GM18498 (cell line): ENCODE results near the gene ACER1.

Experiments used
- ATAC-seq: cut with Tn5 transposase; IDR thresholded peaks from one replicate; pipeline ENCODE4 v1.9.1; 2021; ENCODE audit warnings: mild to moderate bottlenecking, moderate library complexity; ENCODE audit not compliant: unreplicated experiment

ACER1 gene

DNA sequence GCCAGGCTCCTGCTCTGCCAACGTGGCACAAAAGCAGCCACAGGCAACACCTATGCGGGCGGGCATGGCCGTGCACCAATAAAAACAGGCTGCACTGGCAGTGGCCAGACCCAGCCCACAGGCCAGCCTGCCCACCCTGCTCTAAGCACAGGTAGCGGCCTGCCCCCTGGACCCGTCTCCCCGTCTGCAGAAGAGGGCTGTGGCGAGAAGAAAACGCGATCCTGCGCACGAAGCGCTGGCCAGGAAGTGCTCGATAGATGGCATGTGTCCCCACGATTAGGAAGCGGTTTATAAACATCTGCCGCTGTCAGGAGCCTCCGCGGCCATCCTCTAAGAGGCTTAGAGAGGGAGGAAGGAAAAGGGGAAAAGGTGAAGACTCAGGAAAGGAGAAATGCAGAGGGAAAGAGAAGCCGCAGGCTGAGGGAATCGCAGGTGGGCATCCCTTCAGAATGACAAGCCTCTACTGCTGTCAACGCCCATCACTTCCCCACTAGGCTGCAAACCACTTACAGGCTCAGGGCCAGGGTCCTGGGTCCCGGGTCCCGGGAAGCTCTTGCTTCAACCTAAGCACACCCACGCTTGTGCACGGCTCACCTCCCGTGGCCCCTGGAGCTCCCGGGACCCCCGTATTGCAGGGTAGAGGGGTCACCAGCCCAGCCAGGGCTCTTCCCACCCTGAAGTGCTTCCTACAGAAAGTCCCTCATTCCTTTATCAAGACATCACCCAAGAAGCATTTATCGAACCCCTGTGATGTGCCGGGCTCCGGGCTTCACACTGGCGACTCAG lies 64.1 kb downstream of the ACER1 start:
- no peak for ATAC-seq

GRCh38 chr19:6268382-6268771 lies 65.0 kb downstream of the ACER1 start:
- ATAC-seq: no peak

- ATAC-seq: no peak
These were observed 65.6 kb downstream of the ACER1 start for GRCh38 chr19:6267552-6268381.

DNA sequence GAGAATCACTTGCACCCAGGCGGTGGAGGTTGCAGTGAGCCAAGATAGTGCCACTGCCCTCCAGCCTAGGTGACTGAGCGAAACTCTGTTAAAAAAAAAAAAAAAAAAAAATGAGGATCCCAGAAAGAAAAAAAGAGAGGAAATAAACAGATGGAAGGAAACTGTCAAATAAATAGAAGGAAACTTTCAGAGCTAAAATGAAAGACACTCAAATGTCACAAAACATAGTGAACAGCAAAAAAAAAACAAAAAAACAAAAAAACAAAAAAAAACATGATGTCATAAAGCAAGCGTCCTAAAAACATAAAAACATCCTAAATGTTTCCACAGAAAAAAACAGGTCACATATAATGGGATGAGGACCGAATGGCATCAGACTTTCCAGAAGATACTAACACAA lies 68.6 kb downstream of the ACER1 start:
- ATAC-seq: no peak

- ATAC-seq: no peak
These were observed 69.5 kb downstream of the ACER1 start for GRCh38 chr19:6263735-6264444.

DNA sequence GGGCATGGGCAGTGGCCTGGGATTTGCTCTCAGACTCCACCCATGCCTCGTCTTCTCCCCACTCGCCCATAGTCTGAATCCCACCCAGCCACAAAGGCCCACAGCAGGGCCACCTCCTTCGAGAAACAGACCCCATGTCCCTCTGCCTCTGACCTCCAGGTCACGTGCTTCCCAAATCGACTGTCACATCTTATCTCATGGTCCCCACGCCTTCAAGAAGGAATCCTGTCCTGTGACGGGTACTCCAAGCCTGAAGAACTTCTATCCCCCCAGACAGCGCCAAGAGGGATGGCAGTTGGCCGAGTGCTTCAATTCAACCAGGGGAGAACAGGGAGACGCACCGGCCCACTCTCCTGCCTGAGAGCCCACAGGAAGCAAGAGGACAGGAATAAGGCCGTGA lies 70.1 kb downstream of the ACER1 start:
- ATAC-seq: no peak

- no peak for ATAC-seq
These were observed 70.9 kb downstream of the ACER1 start for GRCh38 chr19:6262519-6262918.

GRCh38 chr19:6261883-6262282 lies 71.5 kb downstream of the ACER1 start:
- ATAC-seq: no peak

DNA sequence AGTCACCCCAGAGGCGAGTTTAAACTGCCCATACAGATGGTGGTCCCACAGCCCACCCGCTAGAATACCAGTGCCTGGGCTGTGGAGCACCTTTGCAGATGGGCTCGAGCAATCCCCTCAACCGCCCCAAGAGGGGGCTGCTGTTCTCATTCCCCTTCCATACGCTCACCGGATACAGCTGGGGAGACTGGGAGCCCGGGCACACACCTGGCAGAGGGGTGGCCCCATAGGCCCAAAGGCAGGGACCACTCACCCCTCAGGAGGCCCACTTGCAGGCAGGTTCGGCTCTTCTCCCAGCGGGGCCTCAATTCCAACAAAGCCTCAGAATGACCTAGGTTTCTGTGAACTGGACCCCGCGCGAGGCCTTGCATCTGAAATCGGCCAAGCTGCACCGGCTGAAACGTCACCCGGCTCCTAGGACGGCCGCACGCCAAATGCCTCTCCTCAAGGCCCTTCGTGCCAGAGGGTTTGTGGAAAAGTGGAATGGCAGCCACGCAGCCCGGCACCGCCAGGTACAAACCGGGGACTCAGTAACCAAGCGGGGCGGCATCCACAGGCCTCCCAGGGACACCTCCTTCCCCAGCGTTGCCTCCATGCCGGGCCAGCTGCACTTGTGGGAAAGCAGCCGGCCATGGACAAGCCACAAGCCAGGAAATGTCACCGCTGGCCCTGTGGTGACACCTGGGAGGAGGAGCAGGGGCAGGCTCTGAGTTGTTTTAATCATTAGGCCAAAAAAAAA lies 72.3 kb downstream of the ACER1 start:
- no peak for ATAC-seq

GRCh38 chr19:6260376-6260775 lies 73.0 kb downstream of the ACER1 start:
- no peak for ATAC-seq

GRCh38 chr19:6259312-6259861 lies 74.0 kb downstream of the ACER1 start:
- no peak for ATAC-seq

DNA sequence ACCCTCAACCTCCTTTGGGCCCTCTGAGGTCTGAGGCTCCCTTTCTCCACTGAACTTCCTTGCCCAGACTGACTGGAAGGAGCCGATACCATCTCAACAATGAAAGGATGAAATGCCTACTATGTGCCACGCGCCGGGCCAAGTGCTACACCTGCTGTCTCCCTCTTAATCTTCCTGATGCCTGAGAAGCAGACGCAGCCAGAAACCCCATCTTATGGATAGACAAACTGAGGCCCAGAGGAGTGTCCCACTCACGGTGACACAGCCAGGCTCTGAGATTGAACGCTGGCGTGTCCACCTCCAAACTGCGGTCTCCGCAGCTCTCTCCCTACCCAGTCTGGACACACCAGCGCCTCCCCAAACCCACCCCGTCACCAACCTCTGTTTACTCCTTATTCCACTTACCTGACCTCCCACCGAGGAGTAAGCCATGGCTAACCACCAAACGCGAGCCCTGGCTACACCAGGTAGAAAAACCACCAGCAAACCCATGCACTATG lies 74.5 kb downstream of the ACER1 start:
- ATAC-seq: no peak
